Tibial artery (tissue), 4 donors: ENCODE measurements around the gene CDH2.

Experiments
- DNase-seq, 2 donors: peaks; one replicate each; pipeline ENCODE4 v3.0.0-alpha.2; 2019
- H3K27ac ChIP-seq, 2 donors: fragments of 200-600 bp; sonication (generic) in 1 of 2; 1 replicate in 1 of 2; 2 replicates in 1 of 2; pipeline ENCODE4 v1.5.1; 2018 to 2019; ENCODE audit warnings: mild to moderate bottlenecking in 1 of 2
- H3K27me3 ChIP-seq, 2 donors: fragments of 200-600 bp; sonication (generic) in 1 of 2; one replicate each; pipeline versions ENCODE4 v1.5.1 to v1.6.0; 2016 to 2019
- H3K36me3 ChIP-seq, 3 donors: fragments of 200-600 bp; sonication (generic) in 2 of 3; one replicate each; pipeline ENCODE4 v1.5.1; 2016 to 2019; ENCODE audit warnings: mild to moderate bottlenecking in 2 of 3
- H3K4me1 ChIP-seq, 4 donors: fragments of 200-600 bp; sonication (generic) in 2 of 4; 1 replicate in 3 of 4; 2 replicates in 1 of 4; pipeline ENCODE4 v1.5.1; 2016 to 2019
- H3K4me3 ChIP-seq, 2 donors: fragments of 200-600 bp; sonication (generic) in 1 of 2; 1 replicate in 1 of 2; 2 replicates in 1 of 2; pipeline ENCODE4 v1.5.1; 2018 to 2019; ENCODE audit warnings: mild to moderate bottlenecking in 2 of 2
- H3K9me3 ChIP-seq, 3 donors: fragments of 200-600 bp; sonication (generic) in 1 of 3; one replicate each; pipeline ENCODE4 v1.5.1; 2016 to 2019
- intact Hi-C: fragments of 100-400 bp; cut with DNase I; formaldehyde crosslinking; loops from one replicate; pipeline ENCODE4 v1.15.0; 2023; ENCODE audit warnings: low total_unique reads
- TF ChIP-seq, protein P1 (sequence below), 2 experiments: fragments of 200-600 bp in 1 of 2; fragments of 450-650 bp in 1 of 2; IDR thresholded peaks; one replicate each; pipeline ENCODE4 v1.5.1; 2017 to 2019; ENCODE audit warnings: antibody characterized with exemption in 2 of 2, mild to moderate bottlenecking in 1 of 2, moderate library complexity in 1 of 2

The CDH2 gene

DNA sequence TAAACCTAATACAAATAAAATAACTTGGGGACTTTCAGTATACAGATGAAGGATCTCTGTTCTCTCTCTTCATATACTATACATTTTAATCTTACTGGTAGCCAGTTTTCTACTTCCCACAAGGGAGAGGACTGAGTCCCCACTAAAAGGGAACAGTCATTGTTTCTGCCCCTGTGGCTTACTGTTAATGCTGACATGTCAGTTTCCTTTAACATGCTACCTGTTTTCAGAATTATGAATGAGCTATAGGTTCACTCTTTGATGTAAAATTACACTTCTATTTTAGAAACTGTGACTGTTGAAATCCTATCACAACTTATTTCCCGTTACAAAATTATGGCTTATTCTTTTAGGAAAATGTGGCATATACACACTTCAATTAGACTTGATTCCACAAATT is 207.7 kb downstream of the CDH2 start:
- no peaks in the 10 kb centered on the region for H3K9me3 ChIP-seq
- TF ChIP-seq, protein P1, sequence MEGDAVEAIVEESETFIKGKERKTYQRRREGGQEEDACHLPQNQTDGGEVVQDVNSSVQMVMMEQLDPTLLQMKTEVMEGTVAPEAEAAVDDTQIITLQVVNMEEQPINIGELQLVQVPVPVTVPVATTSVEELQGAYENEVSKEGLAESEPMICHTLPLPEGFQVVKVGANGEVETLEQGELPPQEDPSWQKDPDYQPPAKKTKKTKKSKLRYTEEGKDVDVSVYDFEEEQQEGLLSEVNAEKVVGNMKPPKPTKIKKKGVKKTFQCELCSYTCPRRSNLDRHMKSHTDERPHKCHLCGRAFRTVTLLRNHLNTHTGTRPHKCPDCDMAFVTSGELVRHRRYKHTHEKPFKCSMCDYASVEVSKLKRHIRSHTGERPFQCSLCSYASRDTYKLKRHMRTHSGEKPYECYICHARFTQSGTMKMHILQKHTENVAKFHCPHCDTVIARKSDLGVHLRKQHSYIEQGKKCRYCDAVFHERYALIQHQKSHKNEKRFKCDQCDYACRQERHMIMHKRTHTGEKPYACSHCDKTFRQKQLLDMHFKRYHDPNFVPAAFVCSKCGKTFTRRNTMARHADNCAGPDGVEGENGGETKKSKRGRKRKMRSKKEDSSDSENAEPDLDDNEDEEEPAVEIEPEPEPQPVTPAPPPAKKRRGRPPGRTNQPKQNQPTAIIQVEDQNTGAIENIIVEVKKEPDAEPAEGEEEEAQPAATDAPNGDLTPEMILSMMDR (IDR thresholded peaks at IDR 0.05), result no peak
- intact Hi-C loops, result no loop called here
- DNase-seq, result no peak
- H3K4me3 ChIP-seq, result no peak overlapping the region
- no peaks in the 10 kb centered on the region for H3K36me3 ChIP-seq
- H3K27me3 ChIP-seq, result no peaks in the 10 kb centered on the region
- no peak overlapping the region for H3K27ac ChIP-seq
- no peaks in the 10 kb centered on the region for H3K4me1 ChIP-seq

DNA sequence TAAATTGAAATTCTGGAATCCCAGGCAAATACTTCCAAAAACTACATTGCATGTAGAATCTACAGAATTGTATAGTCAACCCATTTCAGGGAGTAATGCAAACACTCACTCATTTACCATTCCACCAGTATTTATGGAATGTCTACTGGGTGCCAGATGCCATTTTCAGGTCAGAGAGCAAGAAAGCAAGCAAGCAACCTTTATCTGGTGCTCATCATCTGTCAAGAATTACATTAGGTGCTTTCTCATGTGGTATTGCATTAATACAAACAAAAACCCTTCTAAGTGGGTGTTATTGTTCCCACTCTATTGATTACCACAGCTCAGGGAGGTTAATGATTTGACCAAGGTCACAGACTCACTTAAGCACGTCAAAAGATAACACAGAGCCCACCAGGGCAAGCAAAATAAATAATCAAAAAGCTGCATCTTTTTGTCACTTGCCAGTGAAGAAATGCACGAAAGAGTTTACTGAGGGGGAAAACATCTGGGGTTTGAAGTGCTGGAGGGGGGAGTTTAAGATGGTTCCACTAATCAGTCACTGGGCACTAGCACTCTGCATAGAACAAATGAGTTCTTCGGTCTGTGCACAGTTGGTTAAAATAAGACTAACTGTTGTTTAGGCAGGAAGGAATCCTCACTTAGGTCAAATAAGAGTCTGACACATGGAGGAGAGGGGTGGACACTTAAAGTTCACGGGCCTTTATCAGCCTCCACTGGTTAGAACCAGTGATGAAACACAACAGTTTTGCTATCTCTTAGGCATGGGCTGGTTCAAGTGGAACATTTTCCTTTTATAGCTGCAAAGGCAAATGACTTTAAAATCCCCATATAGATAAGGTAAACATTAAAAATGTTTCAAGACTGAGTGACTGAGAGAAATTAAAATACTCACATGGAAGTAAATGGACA is 208.8 kb downstream of the CDH2 start:
- Histone ChIP-seq H3K27me3 (no peaks in the 10 kb centered on the region), H3K4me3 (no peak overlapping the region), H3K4me1 (no peaks in the 10 kb centered on the region), H3K36me3 (no peaks in the 10 kb centered on the region), H3K27ac (no peak overlapping the region), H3K9me3 (no peaks in the 10 kb centered on the region)
- TF ChIP-seq, protein P1 (IDR thresholded peaks at IDR 0.05), result no peak
- intact Hi-C loops, result no loop called here
- no peak for DNase-seq

DNA sequence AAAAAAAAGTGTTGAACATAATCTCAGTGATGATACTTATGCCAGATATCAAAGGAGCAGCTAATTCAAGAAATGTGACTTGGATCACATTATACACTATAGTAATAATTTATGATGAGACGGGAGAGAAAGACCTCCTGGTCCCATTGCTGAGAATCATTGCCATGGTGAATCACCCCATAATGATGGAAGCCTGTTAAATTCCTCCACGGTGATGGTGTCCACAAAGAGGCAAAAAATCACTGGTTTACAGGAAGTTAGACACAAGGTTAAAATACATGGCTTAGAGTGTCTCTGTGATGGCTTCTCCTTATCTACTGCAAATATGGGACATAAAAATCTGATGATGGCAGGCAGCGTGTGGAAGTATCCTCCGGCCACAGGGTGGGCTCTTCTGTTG is 210.0 kb downstream of the CDH2 start:
- no peak for DNase-seq
- intact Hi-C loops, result no loop called here
- TF ChIP-seq, protein P1 (IDR thresholded peaks at IDR 0.05), result no peak

DNA sequence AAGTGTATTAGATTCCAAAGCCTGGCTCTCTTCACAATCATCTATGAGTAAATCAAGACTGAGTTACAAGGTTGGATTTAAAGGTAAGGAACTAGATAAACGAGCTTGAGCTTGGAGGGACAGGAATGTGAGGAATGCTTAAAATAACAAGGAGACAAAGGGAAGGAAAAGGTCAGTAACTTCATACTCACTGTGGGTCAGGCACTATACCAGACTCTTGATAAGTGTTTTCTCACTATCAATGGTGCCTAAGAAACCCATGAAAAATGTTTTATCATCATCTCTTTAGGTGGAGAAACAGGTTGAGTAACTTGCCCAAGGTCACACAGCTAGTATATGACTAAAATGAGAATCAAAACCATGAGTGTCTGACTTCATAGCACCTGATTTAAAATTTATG is 212.1 kb downstream of the CDH2 start:
- TF ChIP-seq, protein P1 (IDR thresholded peaks at IDR 0.05), result no peak

More for the DNA sequence above, 210.0 kb downstream of the CDH2 start:
- H3K27me3 ChIP-seq, result no peaks in the 10 kb centered on the region
- no peaks in the 10 kb centered on the region for H3K9me3 ChIP-seq
- H3K4me1 ChIP-seq, result no peaks in the 10 kb centered on the region
- no peak overlapping the region for H3K4me3 ChIP-seq
- H3K27ac ChIP-seq, result no peak overlapping the region
- no peaks in the 10 kb centered on the region for H3K36me3 ChIP-seq

DNA sequence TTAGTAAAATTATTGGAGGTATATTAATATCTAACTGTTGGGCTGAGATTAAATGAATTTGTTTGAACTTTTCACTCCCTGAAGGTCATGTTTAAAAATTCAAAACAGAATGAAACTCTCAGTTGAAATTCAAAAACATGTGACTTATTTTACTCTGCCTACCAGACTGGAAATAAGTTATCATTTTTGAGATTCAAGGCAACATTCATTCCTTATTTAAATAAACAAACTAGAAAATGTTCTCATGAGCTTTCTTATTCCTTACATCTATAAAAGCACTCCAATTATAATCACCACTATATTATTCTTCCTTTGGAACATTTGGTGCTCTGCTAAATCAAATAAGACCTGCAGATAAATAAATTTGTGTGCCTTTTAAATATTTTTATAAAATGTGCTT is 217.8 kb downstream of the CDH2 start:
- Histone ChIP-seq H3K36me3 (no peaks in the 10 kb centered on the region), H3K27me3 (no peaks in the 10 kb centered on the region), H3K27ac (no peak overlapping the region), H3K4me3 (no peak overlapping the region), H3K9me3 (no peaks in the 10 kb centered on the region), H3K4me1 (peaks cover 0 to 10% (median 0%) of the 10 kb centered on the region in 4 donors)
- intact Hi-C loops, result no loop called here
- no peak for DNase-seq
- TF ChIP-seq, protein P1 (IDR thresholded peaks at IDR 0.05), result no peak

More for the DNA sequence above, 212.1 kb downstream of the CDH2 start:
- H3K9me3 ChIP-seq, result no peaks in the 10 kb centered on the region
- DNase-seq, result no peak
- H3K36me3 ChIP-seq, result no peaks in the 10 kb centered on the region
- H3K27me3 ChIP-seq, result no peaks in the 10 kb centered on the region
- no peak overlapping the region for H3K27ac ChIP-seq
- H3K4me1 ChIP-seq, result no peaks in the 10 kb centered on the region
- no peak overlapping the region for H3K4me3 ChIP-seq
- intact Hi-C loops, result no loop called here
